Measurements from ENCODE around the gene AIF1L.

DNA sequence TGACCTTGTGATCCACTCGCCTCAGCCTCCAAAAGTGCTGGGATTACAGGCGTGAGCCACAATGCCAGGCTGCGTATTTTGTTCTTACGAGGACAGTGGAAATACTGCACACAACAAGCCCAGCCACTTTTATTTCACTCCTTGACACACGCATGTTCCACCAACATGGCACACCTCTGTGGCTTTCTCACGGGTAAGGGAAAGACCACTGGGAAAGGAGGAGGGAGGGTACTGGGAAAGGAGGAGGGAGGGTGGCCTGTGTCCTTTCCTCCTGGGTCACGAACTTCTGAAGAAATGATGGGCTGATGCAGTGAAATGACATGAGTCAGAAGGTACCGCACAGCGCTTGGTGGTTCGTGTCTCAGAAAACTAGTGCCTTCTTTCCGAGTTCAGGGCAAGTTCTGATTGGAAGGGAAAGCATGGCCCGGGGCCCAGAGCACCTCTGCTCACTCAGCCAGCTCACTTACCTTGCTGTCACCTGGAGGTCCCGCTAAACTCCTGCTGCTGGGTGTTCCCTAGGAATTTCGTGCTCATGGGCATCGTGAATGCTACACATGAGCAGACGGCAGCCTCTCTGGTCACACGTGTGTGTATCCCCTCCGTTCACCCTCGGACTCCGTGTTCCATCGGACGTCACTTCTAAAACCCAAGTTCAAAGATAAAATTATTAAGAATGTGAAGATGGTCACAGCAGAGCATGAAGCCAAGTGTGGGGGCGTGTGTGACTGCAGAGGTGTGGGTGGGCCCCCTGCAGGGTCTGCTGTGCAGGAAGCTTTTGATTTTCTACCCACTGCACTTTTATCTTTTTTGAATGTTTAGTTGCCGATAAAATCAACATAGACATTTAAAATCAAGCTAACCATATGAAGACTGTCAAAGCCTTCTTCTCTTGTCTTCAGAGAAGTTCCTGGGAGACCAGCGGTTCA is 44.5 kb upstream of the AIF1L start:
- TF ChIP-seq, protein P1, sequence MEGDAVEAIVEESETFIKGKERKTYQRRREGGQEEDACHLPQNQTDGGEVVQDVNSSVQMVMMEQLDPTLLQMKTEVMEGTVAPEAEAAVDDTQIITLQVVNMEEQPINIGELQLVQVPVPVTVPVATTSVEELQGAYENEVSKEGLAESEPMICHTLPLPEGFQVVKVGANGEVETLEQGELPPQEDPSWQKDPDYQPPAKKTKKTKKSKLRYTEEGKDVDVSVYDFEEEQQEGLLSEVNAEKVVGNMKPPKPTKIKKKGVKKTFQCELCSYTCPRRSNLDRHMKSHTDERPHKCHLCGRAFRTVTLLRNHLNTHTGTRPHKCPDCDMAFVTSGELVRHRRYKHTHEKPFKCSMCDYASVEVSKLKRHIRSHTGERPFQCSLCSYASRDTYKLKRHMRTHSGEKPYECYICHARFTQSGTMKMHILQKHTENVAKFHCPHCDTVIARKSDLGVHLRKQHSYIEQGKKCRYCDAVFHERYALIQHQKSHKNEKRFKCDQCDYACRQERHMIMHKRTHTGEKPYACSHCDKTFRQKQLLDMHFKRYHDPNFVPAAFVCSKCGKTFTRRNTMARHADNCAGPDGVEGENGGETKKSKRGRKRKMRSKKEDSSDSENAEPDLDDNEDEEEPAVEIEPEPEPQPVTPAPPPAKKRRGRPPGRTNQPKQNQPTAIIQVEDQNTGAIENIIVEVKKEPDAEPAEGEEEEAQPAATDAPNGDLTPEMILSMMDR (IDR thresholded peaks at IDR 0.05), result no peak
- TF ChIP-seq POLR2A (IDR thresholded peaks at IDR 0.05), result no peak
